ENCODE measurements around the gene GGT7. TPM values are rescaled to one million over a fixed set of nuclear protein-coding genes. Genes with fewer than 3 reads are reported as not detected.

Gene GGT7
- total and polyA plus RNA-seq, 9 of the 15 experiments (the other 6 are each of a cell fraction or from before 2014, with no cell fraction given) = 0.04 to 18.3 (median 5.9) TPM

DNA sequence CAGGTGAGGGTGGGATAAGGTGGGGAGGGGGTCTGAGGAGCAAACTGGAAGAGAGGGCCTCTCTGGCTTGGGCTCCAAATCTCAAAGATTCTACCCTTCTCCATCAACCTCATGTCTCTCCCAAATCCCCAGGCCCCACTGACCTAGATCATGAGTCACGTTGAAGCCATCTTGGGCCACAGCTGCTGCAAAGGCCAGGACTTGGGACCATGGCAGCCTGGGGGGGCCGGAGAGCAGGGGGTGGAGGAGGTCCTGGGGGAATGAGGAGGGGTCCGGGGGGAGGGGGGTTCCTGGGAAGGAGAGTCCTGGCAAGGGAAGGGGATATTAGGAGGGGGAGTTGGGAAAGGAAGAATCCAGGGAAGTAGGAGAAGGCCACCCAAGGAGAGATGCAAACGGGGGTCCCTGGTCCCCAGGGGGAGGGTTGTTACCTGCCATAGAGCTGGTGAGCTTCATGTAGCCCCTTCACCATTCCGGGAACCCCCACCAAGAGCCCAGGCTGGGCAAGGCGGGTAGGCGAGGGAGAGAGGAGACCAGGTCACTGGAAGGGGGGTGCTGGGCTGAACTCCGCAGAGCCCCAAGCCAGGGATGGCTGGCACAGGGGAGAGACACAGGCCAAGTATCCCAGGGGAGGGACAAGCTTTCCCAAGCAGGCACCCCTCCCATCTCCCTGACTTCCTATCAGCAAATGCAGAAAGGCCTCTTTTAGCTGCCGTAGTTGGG is 12.7 kb downstream of the GGT7 start:
- H3K27ac ChIP-seq (ENCODE audit: extremely low read depth, low read depth, low read length) = no peak overlapping the region
- no peaks in the 10 kb centered on the region for H3K9me3 ChIP-seq (replicated peaks; ENCODE audit: control insufficient read depth, insufficient read depth, low read depth, low read length)
- POLR2A ChIA-PET = interaction anchor here (0.6 to 0.8 kb wide), 3 partner anchors 29 to 1640 kb away, joined by 3 read pairs; no protein-coding TSS in a partner anchor
- no peak overlapping the region for H3K4me3 ChIP-seq
- ATAC-seq = no peak
- WGBS (ENCODE audit: insufficient coverage, low coverage, missing lambda C conversion rate) = 82% methylated on average over 6 of the region's 9 CpGs
- no peaks in the 10 kb centered on the region for H4K20me1 ChIP-seq (replicated peaks; ENCODE audit: control insufficient read depth, insufficient read depth, low read length)
- no peak overlapping the region for H2AFZ ChIP-seq (ENCODE audit: low read depth, low read length)
- H3K36me3 ChIP-seq (ENCODE audit: control insufficient read depth, insufficient read depth, low read length) = peaks cover 39% of the 10 kb centered on the region; the same call in 2 of the 3 replicates
- intact Hi-C loops (cut with micrococcal nuclease) = no loop called here
- TF ChIP-seq, protein P1, sequence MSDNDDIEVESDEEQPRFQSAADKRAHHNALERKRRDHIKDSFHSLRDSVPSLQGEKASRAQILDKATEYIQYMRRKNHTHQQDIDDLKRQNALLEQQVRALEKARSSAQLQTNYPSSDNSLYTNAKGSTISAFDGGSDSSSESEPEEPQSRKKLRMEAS (CRISPR knock-in tag; IDR thresholded peaks at IDR 0.05) = no peak
- TF ChIP-seq, protein P2, sequence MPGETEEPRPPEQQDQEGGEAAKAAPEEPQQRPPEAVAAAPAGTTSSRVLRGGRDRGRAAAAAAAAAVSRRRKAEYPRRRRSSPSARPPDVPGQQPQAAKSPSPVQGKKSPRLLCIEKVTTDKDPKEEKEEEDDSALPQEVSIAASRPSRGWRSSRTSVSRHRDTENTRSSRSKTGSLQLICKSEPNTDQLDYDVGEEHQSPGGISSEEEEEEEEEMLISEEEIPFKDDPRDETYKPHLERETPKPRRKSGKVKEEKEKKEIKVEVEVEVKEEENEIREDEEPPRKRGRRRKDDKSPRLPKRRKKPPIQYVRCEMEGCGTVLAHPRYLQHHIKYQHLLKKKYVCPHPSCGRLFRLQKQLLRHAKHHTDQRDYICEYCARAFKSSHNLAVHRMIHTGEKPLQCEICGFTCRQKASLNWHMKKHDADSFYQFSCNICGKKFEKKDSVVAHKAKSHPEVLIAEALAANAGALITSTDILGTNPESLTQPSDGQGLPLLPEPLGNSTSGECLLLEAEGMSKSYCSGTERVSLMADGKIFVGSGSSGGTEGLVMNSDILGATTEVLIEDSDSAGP (CRISPR knock-in tag; IDR thresholded peaks at IDR 0.05) = no peak
- no peak for TF ChIP-seq NCOA1 (IDR thresholded peaks at IDR 0.05; ENCODE audit: low read depth)
- no peak for TF ChIP-seq MEF2D (tag; conservative IDR thresholded peaks at IDR 0.05; ENCODE audit: low read depth)
- no peak for TF ChIP-seq MYC (IDR thresholded peaks at IDR 0.05; ENCODE audit: low read depth, low read length)
- no peak for TF ChIP-seq MYC (CRISPR knock-in tag; IDR thresholded peaks at IDR 0.05; ENCODE audit: borderline replicate concordance, low read depth)
- TF ChIP-seq, protein P3, sequence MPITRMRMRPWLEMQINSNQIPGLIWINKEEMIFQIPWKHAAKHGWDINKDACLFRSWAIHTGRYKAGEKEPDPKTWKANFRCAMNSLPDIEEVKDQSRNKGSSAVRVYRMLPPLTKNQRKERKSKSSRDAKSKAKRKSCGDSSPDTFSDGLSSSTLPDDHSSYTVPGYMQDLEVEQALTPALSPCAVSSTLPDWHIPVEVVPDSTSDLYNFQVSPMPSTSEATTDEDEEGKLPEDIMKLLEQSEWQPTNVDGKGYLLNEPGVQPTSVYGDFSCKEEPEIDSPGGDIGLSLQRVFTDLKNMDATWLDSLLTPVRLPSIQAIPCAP (CRISPR knock-in tag; IDR thresholded peaks at IDR 0.05; ENCODE audit: borderline replicate concordance) = no peak
- TF ChIP-seq, protein P4, sequence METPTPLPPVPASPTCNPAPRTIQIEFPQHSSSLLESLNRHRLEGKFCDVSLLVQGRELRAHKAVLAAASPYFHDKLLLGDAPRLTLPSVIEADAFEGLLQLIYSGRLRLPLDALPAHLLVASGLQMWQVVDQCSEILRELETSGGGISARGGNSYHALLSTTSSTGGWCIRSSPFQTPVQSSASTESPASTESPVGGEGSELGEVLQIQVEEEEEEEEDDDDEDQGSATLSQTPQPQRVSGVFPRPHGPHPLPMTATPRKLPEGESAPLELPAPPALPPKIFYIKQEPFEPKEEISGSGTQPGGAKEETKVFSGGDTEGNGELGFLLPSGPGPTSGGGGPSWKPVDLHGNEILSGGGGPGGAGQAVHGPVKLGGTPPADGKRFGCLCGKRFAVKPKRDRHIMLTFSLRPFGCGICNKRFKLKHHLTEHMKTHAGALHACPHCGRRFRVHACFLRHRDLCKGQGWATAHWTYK (CRISPR knock-in tag; IDR thresholded peaks at IDR 0.05) = no peak
- TF ChIP-seq ZBTB17 (CRISPR knock-in tag; IDR thresholded peaks at IDR 0.05) = no peak
- in situ Hi-C loops (cut with MboI) = loop anchor here (10.0 kb wide), 1 partner anchor 385 kb away; no protein-coding TSS in a partner anchor
- peaks cover 2 to 10% of the 10 kb centered on the region in 2 experiments; a peak in 2 of 5 replicates for H3K4me1 ChIP-seq (replicated peaks in 1 of 2; ENCODE audit: control insufficient read depth in 2 of 2, insufficient read depth in 2 of 2, low read length in 2 of 2)
- no peak for FAIRE-seq
- H3K27me3 ChIP-seq (ENCODE audit: control insufficient read depth in 2 of 2, insufficient read depth in 2 of 2, low read length in 2 of 2) = no peaks in the 10 kb centered on the region
- no peak overlapping the region for H3K4me2 ChIP-seq (ENCODE audit: insufficient read depth, low read length)
- peak in 1 of 4 experiments; percentile 10 for DNase-seq (ENCODE audit: extremely low read depth in 1 of 4, low spot score in 3 of 4)
- H3K9me1 ChIP-seq (ENCODE audit: control insufficient read depth, insufficient read depth, low read length) = no peaks in the 10 kb centered on the region
- no peak overlapping the region for H3K9ac ChIP-seq (ENCODE audit: insufficient read depth in 1 of 2, low read depth in 2 of 2, low read length in 2 of 2)
- CTCF ChIA-PET (ENCODE audit: low intra/inter-chr PET ratio) = no interaction called here
- no peaks in the 10 kb centered on the region for H3K79me2 ChIP-seq (ENCODE audit: control insufficient read depth, insufficient read depth, low read length)
- BruUV-seq (replicated peaks) = no TSS peak
